Bronchial epithelial cell (primary cell): Measurements from ENCODE around the gene CHST12. TPM values are rescaled to one million over a fixed set of nuclear protein-coding genes. Genes with fewer than 3 reads are reported as not detected.
"Not testable (repeated sequence)": the region's sequence is repeated elsewhere in the genome, so short reads cannot be mapped to it uniquely, and the experiment has no call there.

Experiments
- DNase-seq: peaks from one replicate; pipeline ENCODE4 v3.0.0-alpha.2; 2010; ENCODE audit warnings: low read depth
- FAIRE-seq: peaks from 2 replicates; lab custom pipeline; 2011; peaks lifted over from hg19 to GRCh38; lab: Jason Lieb, UNC
- H3K27me3 ChIP-seq: 2 replicates; pipeline ENCODE4 v1.5.1; 2011; ENCODE audit warnings: low read length; ENCODE audit not compliant: control insufficient read depth, insufficient read depth
- H3K36me3 ChIP-seq: 2 replicates; pipeline ENCODE4 v1.5.1; 2011; ENCODE audit warnings: low read length; ENCODE audit not compliant: control insufficient read depth, insufficient read depth
- H3K4me3 ChIP-seq: 2 replicates; pipeline ENCODE4 v1.5.1; 2011; ENCODE audit warnings: mild to moderate bottlenecking, low read depth, low read length, control low read depth
- CTCF ChIP-seq: IDR thresholded peaks from 2 replicates; pipeline ENCODE4 v1.5.1; 2011; ENCODE audit warnings: mild to moderate bottlenecking, moderate library complexity, low read length, control low read depth, inconsistent platforms; ENCODE audit not compliant: insufficient read depth, severe bottlenecking
- total RNA-seq: library from RNA; depleted of rRNA; stranded (reverse); fragments of >200 nt; gene quantifications from 2 replicates; pipeline ENCODE4 v1.2.1, GENCODE V29; 2014

CHST12 gene
- total RNA-seq, 1 donor from 2014 or later, result 0.79 TPM

- FAIRE-seq (no peak), DNase-seq (no peak)
- no peak for TF ChIP-seq CTCF
- Histone ChIP-seq H3K4me3 (no peak overlapping the region), H3K27me3 (no peaks in the 10 kb centered on the region), H3K36me3 (no peaks in the 10 kb centered on the region)
Measured at GRCh38 chr7:2386964-2387669, 16.3 kb upstream of the CHST12 start.

GRCh38 chr7:2387897-2388636 is 15.3 kb upstream of the CHST12 start:
- no peak overlapping the region for H3K4me3 ChIP-seq
- no peak for TF ChIP-seq CTCF
- DNase-seq, result no peak
- H3K36me3 ChIP-seq, result no peaks in the 10 kb centered on the region
- no peak for FAIRE-seq
- H3K27me3 ChIP-seq, result no peaks in the 10 kb centered on the region

- Histone ChIP-seq H3K36me3 (no peaks in the 10 kb centered on the region), H3K27me3 (no peaks in the 10 kb centered on the region), H3K4me3 (no peak overlapping the region)
- DNase-seq, result no peak
- no peak for TF ChIP-seq CTCF
- no peak for FAIRE-seq
Measured at GRCh38 chr7:2388637-2388954, 14.8 kb upstream of the CHST12 start.

GRCh38 chr7:2390020-2390816 is 13.2 kb upstream of the CHST12 start:
- FAIRE-seq, H3K36me3 ChIP-seq, H3K4me3 ChIP-seq, H3K27me3 ChIP-seq, DNase-seq: not testable (repeated sequence)

- Histone ChIP-seq H3K27me3 (no peaks in the 10 kb centered on the region), H3K36me3 (no peaks in the 10 kb centered on the region), H3K4me3 (no peak overlapping the region)
- FAIRE-seq, result no peak
- no peak for DNase-seq
- TF ChIP-seq CTCF, result no peak
Measured at GRCh38 chr7:2393706-2394105, 9.7 kb upstream of the CHST12 start.

- no peak overlapping the region for H3K4me3 ChIP-seq
- TF ChIP-seq CTCF, result no peak
- H3K27me3 ChIP-seq, result no peaks in the 10 kb centered on the region
- no peak for DNase-seq
- FAIRE-seq, result no peak
- no peaks in the 10 kb centered on the region for H3K36me3 ChIP-seq
Measured at GRCh38 chr7:2394566-2395082, 8.8 kb upstream of the CHST12 start.
